Measurements from ENCODE around the gene ZBED5. TPM values are rescaled to one million over a fixed set of nuclear protein-coding genes. Genes with fewer than 3 reads are reported as not detected.
A peak's percentile ranks its signal among the peaks of the same experiment; 100 is the strongest.

The ZBED5 gene
- total RNA-seq, 1 experiment from 2014 or later = 21.0 TPM

DNA sequence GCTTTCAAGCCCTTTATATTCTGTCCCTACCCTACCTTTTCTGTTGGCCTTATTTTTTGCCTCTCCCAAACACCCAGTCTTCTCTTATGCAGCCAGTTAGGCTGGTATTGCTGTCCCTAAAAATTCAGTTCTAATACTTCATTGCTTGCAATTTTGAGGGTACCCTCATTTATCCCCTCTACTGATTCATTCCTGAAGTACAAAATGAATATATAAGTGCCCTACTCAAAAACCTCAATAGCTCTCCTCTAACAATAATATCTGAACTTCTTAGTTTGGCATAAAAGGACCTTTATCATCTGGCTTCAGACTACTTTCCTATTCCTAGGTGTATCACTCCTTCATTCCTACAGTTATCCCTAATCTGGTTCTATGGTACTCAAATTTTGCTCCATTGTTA lies 43.9 kb downstream of the ZBED5 start:
- Histone ChIP-seq H3K9me2 (replicated peaks; ENCODE audit: low read length) (no peaks in the 10 kb centered on the region), H3K27ac (ENCODE audit: low read length) (no peak overlapping the region), H3K4me3 (ENCODE audit: low read length) (no peak overlapping the region), H3K9ac (ENCODE audit: low read length) (no peak overlapping the region), H3K4me2 (ENCODE audit: low read length) (no peak overlapping the region), H3F3A (ENCODE audit: low read length, unreplicated experiment) (no peaks in the 10 kb centered on the region), H3K27me3 (ENCODE audit: low read length) (no peaks in the 10 kb centered on the region), H3K79me2 (ENCODE audit: low read length) (peaks cover 28% of the 10 kb centered on the region), H4K20me1 (ENCODE audit: low read length) (no peaks in the 10 kb centered on the region), H3K36me3 (ENCODE audit: low read depth, low read length) (no peaks in the 10 kb centered on the region), H3K4me1 (ENCODE audit: insufficient read depth, low read length) (peaks cover 45% of the 10 kb centered on the region), H3K9me3 (ENCODE audit: low read length) (no peaks in the 10 kb centered on the region), H2AFZ (ENCODE audit: low read length) (no peak overlapping the region)
- DNase-seq = no peak
- intact Hi-C loops (cut with micrococcal nuclease) = no loop called here
- BruUV-seq (replicated peaks) = no TSS peak
- TF ChIP-seq EZH2 (IDR thresholded peaks at IDR 0.05; ENCODE audit: low read length, unreplicated experiment) = no peak
- TF ChIP-seq, protein P1, sequence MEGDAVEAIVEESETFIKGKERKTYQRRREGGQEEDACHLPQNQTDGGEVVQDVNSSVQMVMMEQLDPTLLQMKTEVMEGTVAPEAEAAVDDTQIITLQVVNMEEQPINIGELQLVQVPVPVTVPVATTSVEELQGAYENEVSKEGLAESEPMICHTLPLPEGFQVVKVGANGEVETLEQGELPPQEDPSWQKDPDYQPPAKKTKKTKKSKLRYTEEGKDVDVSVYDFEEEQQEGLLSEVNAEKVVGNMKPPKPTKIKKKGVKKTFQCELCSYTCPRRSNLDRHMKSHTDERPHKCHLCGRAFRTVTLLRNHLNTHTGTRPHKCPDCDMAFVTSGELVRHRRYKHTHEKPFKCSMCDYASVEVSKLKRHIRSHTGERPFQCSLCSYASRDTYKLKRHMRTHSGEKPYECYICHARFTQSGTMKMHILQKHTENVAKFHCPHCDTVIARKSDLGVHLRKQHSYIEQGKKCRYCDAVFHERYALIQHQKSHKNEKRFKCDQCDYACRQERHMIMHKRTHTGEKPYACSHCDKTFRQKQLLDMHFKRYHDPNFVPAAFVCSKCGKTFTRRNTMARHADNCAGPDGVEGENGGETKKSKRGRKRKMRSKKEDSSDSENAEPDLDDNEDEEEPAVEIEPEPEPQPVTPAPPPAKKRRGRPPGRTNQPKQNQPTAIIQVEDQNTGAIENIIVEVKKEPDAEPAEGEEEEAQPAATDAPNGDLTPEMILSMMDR (conservative IDR thresholded peaks at IDR 0.05; ENCODE audit: low read depth, low read length) = no peak
- TF ChIP-seq EZH2phosphoT487 (IDR thresholded peaks at IDR 0.05; ENCODE audit: borderline replicate concordance, low read length) = no peak
- ATAC-seq = no peak
- CTCF ChIA-PET = no interaction called here
- POLR2A ChIA-PET (ENCODE audit: unreplicated experiment) = no interaction called here

DNA sequence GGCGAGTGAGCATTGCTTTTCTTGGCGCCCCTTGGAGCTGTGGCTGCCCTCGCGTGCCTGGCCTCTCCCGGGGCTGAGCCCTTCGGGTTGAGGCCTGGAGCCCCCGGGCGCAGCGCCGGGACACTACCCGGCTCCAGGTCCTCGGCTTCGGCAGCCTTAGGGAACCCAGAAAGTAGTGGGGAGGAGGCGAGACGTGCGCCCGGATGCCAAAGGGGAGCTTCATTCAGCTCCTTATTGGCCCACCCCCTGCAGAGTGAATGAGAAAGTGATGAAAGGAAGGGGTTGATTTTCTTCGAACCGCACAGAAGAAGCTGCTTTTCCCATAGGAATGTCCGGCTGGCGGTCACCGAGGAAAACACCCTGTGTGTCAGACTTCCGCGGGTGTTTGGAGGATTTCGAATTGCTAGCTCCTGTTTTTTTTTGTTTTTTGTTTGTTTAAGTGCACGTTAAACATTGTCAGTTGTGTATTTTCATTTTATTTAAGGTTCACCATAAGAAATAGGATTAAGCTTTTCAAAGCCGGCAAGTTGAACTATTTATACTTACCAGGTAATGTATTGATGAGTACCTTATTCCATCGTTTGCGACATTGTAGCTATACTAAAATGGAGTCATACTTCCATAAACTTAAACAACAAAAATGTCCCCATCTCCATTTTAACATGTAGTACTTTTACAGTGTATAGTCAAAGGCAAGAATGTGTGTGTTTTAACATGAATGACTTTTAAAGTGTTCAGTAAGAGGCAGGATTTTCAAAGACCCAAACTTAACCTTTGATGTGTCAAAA lies 48.3 kb downstream of the ZBED5 start:
- no peaks in the 10 kb centered on the region for H3K27me3 ChIP-seq (ENCODE audit: low read length)
- peaks cover 31% of the 10 kb centered on the region for H3K36me3 ChIP-seq (ENCODE audit: low read depth, low read length)
- ChIA-PET CTCF (interaction anchor here (0.6 to 1.9 kb wide), 7 partner anchors 9 to 124 kb away, joined by 3 to 9 read pairs (median 4); no protein-coding TSS in a partner anchor), POLR2A (ENCODE audit: unreplicated experiment) (interaction anchor here (0.5 to 3.0 kb wide), 30 partner anchors 9 to 1477 kb away, joined by 3 to 73 read pairs (median 5); partner anchors contain the start of genes GALNT18 and ZBED5)
- peak; percentile 27 for ATAC-seq
- H3K79me2 ChIP-seq (ENCODE audit: low read length) = peaks cover 70% of the 10 kb centered on the region
- H3K9me3 ChIP-seq (ENCODE audit: low read length) = no peaks in the 10 kb centered on the region
- peak overlapping the region; percentile 99 for H3K4me2 ChIP-seq (ENCODE audit: low read length)
- peak overlapping the region; percentile 97 for H3K9ac ChIP-seq (ENCODE audit: low read length)
- peaks cover under 1% of the 10 kb centered on the region for H3F3A ChIP-seq (ENCODE audit: low read length, unreplicated experiment)
- peak overlapping the region; percentile 95 for H3K27ac ChIP-seq (ENCODE audit: low read length)
- H3K4me1 ChIP-seq (ENCODE audit: insufficient read depth, low read length) = peaks cover 42% of the 10 kb centered on the region
- TF ChIP-seq EZH2 (IDR thresholded peaks at IDR 0.05; ENCODE audit: low read length, unreplicated experiment) (no peak), EZH2phosphoT487 (IDR thresholded peaks at IDR 0.05; ENCODE audit: borderline replicate concordance, low read length) (no peak)
- TF ChIP-seq, protein P1 (conservative IDR thresholded peaks at IDR 0.05; ENCODE audit: low read depth, low read length) = no peak
- TSS peak; percentile 81 for BruUV-seq (replicated peaks)
- H2AFZ ChIP-seq (ENCODE audit: low read length) = peak overlapping the region; percentile 66
- peak overlapping the region; percentile 92 for H3K4me3 ChIP-seq (ENCODE audit: low read length)
- no peaks in the 10 kb centered on the region for H3K9me2 ChIP-seq (replicated peaks; ENCODE audit: low read length)
- intact Hi-C loops (cut with micrococcal nuclease) = loop anchor here (1.0 to 2.0 kb wide), 3 partner anchors 49 to 121 kb away; partner anchors contain the start of gene ZBED5
- H4K20me1 ChIP-seq (ENCODE audit: low read length) = peaks cover 35% of the 10 kb centered on the region
- DNase-seq = peak; percentile 63
